HCT116 (cell line): Measurements from ENCODE around the gene TAS1R2. TPM values are rescaled to one million over a fixed set of nuclear protein-coding genes. Genes with fewer than 3 reads are reported as not detected.

Experiments
- ATAC-seq: fragments of 200-7000 bp; cut with Tn5 transposase; 2 replicates; pipeline ENCODE4 v1.9.1; 2020; ENCODE audit warnings: mild to moderate bottlenecking, moderate library complexity
- BruUV-seq: library from RNA; stranded (reverse); fragments of 400-500 nt; replicated peaks from 2 replicates; lab custom pipeline; 2021; lab: Mats Ljungman, UMichigan
- CTCF ChIA-PET: fragments of 300-600 bp; sonication (Branson Sonifier 250); formaldehyde crosslinking; loops from one replicate; lab custom pipeline; 2021; ENCODE audit warnings: antibody characterized with exemption; lab: Charles Lee
- POLR2A ChIA-PET: fragments of 300-600, 350-600 bp; sonication (Branson Sonifier 250); formaldehyde crosslinking; loops from one replicate; lab custom pipeline; 2021; ENCODE audit warnings: antibody characterized with exemption; lab: Charles Lee
- RAD21 ChIA-PET, 2 experiments: fragments of 300-600 bp; sonication (Branson Sonifier 250); formaldehyde crosslinking; loops; one replicate each; lab custom pipeline; 2023; ENCODE audit warnings: low total read pairs in 2 of 2; ENCODE audit not compliant: uncharacterized antibody in 2 of 2, unreplicated experiment in 2 of 2, low non-redundant PET in 1 of 2; lab: Charles Lee
- DNase-seq: peaks from one replicate; pipeline ENCODE4 v3.0.0-alpha.2; 2010; ENCODE audit warnings: low read depth, low spot score
- H2AFZ ChIP-seq: fragments of 200-600 bp; shearing (Covaris generic), sonication (generic); 2 replicates; pipeline ENCODE4 v1.6.1; 2017; ENCODE audit warnings: low read depth, mixed run types, mixed read lengths, antibody characterized with exemption, low read length; ENCODE audit not compliant: poor library complexity, severe bottlenecking
- H3K27ac ChIP-seq: 2 replicates; pipeline ENCODE4 v1.5.1; 2012; ENCODE audit warnings: low read depth, low read length
- H3K27me3 ChIP-seq: fragments of 200-600 bp; sonication (generic); 2 replicates; pipeline ENCODE4 v1.6.1; 2016; ENCODE audit warnings: mixed run types, low read length, mixed read lengths; ENCODE audit not compliant: insufficient read depth
- H3K36me3 ChIP-seq, 2 experiments: fragments of 200-500 bp in 1 of 2; fragments of 200-600 bp in 1 of 2; sonication (Bioruptor generic) in 1 of 2; sonication (generic) in 1 of 2; 2 replicates each; pipeline versions ENCODE4 v1.5.1 to v1.6.1; 2014 to 2016; ENCODE audit warnings: low read length in 2 of 2, inconsistent platforms in 1 of 2, mixed read lengths in 1 of 2, mixed run types in 1 of 2; ENCODE audit not compliant: insufficient read depth in 2 of 2, control insufficient read depth in 1 of 2
- H3K4me1 ChIP-seq, 2 experiments: fragments of 200-600 bp in 1 of 2; sonication (generic) in 1 of 2; 2 replicates each; pipeline versions ENCODE4 v1.5.1 to v1.6.1; 2012 to 2017; ENCODE audit warnings: low read length in 2 of 2, inconsistent platforms in 1 of 2, mild to moderate bottlenecking in 1 of 2, mixed read lengths in 1 of 2, mixed run types in 1 of 2, moderate library complexity in 1 of 2; ENCODE audit not compliant: insufficient read depth in 2 of 2, control insufficient read depth in 1 of 2
- H3K4me2 ChIP-seq: fragments of 200-600 bp; sonication (generic); 2 replicates; pipeline ENCODE4 v1.6.1; 2017; ENCODE audit warnings: mixed run types, low read length, mixed read lengths
- H3K4me3 ChIP-seq, 2 experiments: fragments of 200-600 bp in 1 of 2; sonication (generic) in 1 of 2; replicated peaks in 1 of 2; 2 replicates each; pipeline ENCODE4 v1.5.1; 2011 to 2016; ENCODE audit warnings: low read length in 2 of 2, control low read depth in 1 of 2, low read depth in 1 of 2, mild to moderate bottlenecking in 1 of 2, mixed read lengths in 1 of 2, mixed run types in 1 of 2
- H3K79me2 ChIP-seq: fragments of 200-600 bp; sonication (generic); 2 replicates; pipeline ENCODE4 v1.6.1; 2017; ENCODE audit warnings: mild to moderate bottlenecking, mixed run types, low read length, moderate library complexity, mixed read lengths; ENCODE audit not compliant: insufficient read depth
- H3K9ac ChIP-seq: fragments of 200-600 bp; sonication (generic); 2 replicates; pipeline ENCODE4 v1.6.1; 2016; ENCODE audit warnings: low read length, mixed read lengths
- H3K9me2 ChIP-seq: fragments of 200-600 bp; sonication (generic), shearing (Covaris generic); 2 replicates; pipeline ENCODE4 v1.6.1; 2017; ENCODE audit warnings: mixed run types, mild to moderate bottlenecking, moderate library complexity; ENCODE audit not compliant: insufficient read depth
- H3K9me3 ChIP-seq, 2 experiments: fragments of 200-500 bp in 1 of 2; fragments of 200-600 bp in 1 of 2; sonication (Bioruptor generic) in 1 of 2; sonication (generic) in 1 of 2; 2 replicates each; pipeline ENCODE4 v1.6.1; 2014 to 2017; ENCODE audit warnings: low read length in 2 of 2, mixed read lengths in 2 of 2, inconsistent platforms in 1 of 2, low read depth in 1 of 2, mild to moderate bottlenecking in 1 of 2, mixed run types in 1 of 2, moderate library complexity in 1 of 2; ENCODE audit not compliant: control insufficient read depth in 1 of 2, insufficient read depth in 1 of 2
- H4K20me1 ChIP-seq: fragments of 200-600 bp; sonication (generic), shearing (Covaris generic); 2 replicates; pipeline ENCODE4 v1.6.1; 2017; ENCODE audit warnings: mixed run types, mild to moderate bottlenecking, moderate library complexity; ENCODE audit not compliant: insufficient read depth
- EZH2phosphoT487 ChIP-seq: fragments of 200-600 bp; IDR thresholded peaks from 2 replicates; pipeline ENCODE4 v1.6.1; 2018; ENCODE audit warnings: antibody characterized with exemption, borderline replicate concordance
- JUND ChIP-seq: IDR thresholded peaks from 2 replicates; pipeline ENCODE4 v1.6.1; 2012
- POLR2AphosphoS5 ChIP-seq: IDR thresholded peaks from 2 replicates; pipeline ENCODE4 v1.6.1; 2011; ENCODE audit warnings: mild to moderate bottlenecking, low read depth, low read length, moderate library complexity
- SP1 ChIP-seq: IDR thresholded peaks from 2 replicates; pipeline ENCODE4 v1.6.1; 2012; ENCODE audit warnings: low read depth
- SRF ChIP-seq: IDR thresholded peaks from 2 replicates; pipeline ENCODE4 v1.6.1; 2012; ENCODE audit warnings: low read depth
- ZBTB33 ChIP-seq: IDR thresholded peaks from 2 replicates; pipeline ENCODE4 v1.6.1; 2011; ENCODE audit warnings: mild to moderate bottlenecking, low read length, moderate library complexity; ENCODE audit not compliant: insufficient replicate concordance; ENCODE audit errors: extremely low read depth
- ZNF274 ChIP-seq: fragments of 200-500 bp; sonication (Bioruptor generic); IDR thresholded peaks from 2 replicates; pipeline ENCODE4 v1.6.1; 2014; ENCODE audit warnings: mild to moderate bottlenecking, low read depth, low read length, inconsistent platforms
- intact Hi-C: fragments of 100-400 bp; cut with micrococcal nuclease; formaldehyde crosslinking; loops from 2 replicates; pipeline ENCODE4 v1.10.0; 2022
- total RNA-seq: library from RNA; stranded (reverse); gene quantifications from one replicate; pipeline ENCODE4 v1.2.1, GENCODE V29; 2021; ENCODE audit not compliant: unreplicated experiment
- TF ChIP-seq, protein P1 (sequence below): IDR thresholded peaks from 2 replicates; pipeline ENCODE4 v1.6.1; 2012
- TF ChIP-seq, protein P2 (sequence below): IDR thresholded peaks from 2 replicates; pipeline ENCODE4 v1.6.1; 2012; ENCODE audit warnings: low read depth
- TF ChIP-seq, protein P3 (sequence below), 3 experiments: fragments of 200-600 bp in 1 of 3; sonication (generic) in 1 of 3; IDR thresholded peaks in 2 of 3; conservative IDR thresholded peaks in 1 of 3; 2 replicates each; pipeline ENCODE4 v1.5.1; 2012 to 2017; ENCODE audit warnings: low read depth in 2 of 3, low read length in 2 of 3, antibody characterized with exemption in 1 of 3, borderline replicate concordance in 1 of 3, control low read depth in 1 of 3, mild to moderate bottlenecking in 1 of 3, mixed read lengths in 1 of 3, mixed run types in 1 of 3, moderate library complexity in 1 of 3; ENCODE audit not compliant: insufficient read depth in 1 of 3

The TAS1R2 gene
- total RNA-seq, 1 experiment from 2014 or later, result not detected

DNA sequence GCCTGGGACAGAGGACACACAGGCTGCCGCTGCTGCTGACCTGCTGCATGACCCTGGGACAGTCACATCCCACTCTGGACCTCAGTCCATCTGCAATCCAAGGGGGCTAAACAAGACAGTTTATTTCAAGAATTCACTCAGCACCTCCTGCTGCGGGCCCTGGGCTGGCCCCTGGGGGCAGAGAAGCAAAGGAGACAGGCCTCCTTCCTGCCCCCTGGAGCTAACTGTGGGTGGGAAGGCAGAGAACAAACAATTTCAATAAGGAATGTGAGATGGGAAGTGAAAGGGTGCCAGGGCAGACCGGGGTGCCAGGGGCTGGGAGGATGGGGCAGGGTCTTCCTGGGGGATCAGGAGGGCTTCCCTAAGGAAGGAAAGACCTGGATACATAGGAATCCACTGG, 60.0 kb downstream of the TAS1R2 start:
- DNase-seq, result no peak
- intact Hi-C loops, result no loop called here
- Histone ChIP-seq H4K20me1 (no peaks in the 10 kb centered on the region), H3K9ac (no peak overlapping the region), H3K36me3 (no peaks in the 10 kb centered on the region), H3K79me2 (no peaks in the 10 kb centered on the region), H3K4me3 (no peak overlapping the region), H3K27me3 (no peaks in the 10 kb centered on the region), H3K9me2 (no peaks in the 10 kb centered on the region), H2AFZ (no peak overlapping the region), H3K4me1 (no peaks in the 10 kb centered on the region), H3K27ac (no peak overlapping the region), H3K4me2 (no peak overlapping the region), H3K9me3 (peaks cover 0 to 6% of the 10 kb centered on the region in 2 experiments; a peak in 1 of 4 replicates)
- no peak for TF ChIP-seq SRF
- no peak for TF ChIP-seq POLR2AphosphoS5
- TF ChIP-seq ZNF274, result no peak
- TF ChIP-seq, protein P1, sequence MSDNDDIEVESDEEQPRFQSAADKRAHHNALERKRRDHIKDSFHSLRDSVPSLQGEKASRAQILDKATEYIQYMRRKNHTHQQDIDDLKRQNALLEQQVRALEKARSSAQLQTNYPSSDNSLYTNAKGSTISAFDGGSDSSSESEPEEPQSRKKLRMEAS, result no peak
- no peak for TF ChIP-seq EZH2phosphoT487
- TF ChIP-seq, protein P2, sequence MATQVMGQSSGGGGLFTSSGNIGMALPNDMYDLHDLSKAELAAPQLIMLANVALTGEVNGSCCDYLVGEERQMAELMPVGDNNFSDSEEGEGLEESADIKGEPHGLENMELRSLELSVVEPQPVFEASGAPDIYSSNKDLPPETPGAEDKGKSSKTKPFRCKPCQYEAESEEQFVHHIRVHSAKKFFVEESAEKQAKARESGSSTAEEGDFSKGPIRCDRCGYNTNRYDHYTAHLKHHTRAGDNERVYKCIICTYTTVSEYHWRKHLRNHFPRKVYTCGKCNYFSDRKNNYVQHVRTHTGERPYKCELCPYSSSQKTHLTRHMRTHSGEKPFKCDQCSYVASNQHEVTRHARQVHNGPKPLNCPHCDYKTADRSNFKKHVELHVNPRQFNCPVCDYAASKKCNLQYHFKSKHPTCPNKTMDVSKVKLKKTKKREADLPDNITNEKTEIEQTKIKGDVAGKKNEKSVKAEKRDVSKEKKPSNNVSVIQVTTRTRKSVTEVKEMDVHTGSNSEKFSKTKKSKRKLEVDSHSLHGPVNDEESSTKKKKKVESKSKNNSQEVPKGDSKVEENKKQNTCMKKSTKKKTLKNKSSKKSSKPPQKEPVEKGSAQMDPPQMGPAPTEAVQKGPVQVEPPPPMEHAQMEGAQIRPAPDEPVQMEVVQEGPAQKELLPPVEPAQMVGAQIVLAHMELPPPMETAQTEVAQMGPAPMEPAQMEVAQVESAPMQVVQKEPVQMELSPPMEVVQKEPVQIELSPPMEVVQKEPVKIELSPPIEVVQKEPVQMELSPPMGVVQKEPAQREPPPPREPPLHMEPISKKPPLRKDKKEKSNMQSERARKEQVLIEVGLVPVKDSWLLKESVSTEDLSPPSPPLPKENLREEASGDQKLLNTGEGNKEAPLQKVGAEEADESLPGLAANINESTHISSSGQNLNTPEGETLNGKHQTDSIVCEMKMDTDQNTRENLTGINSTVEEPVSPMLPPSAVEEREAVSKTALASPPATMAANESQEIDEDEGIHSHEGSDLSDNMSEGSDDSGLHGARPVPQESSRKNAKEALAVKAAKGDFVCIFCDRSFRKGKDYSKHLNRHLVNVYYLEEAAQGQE, result no peak
- BruUV-seq, result no TSS peak
- POLR2A ChIA-PET, result no interaction called here
- CTCF ChIA-PET, result no interaction called here
- no peak for ATAC-seq
- RAD21 ChIA-PET, result no interaction called here

DNA sequence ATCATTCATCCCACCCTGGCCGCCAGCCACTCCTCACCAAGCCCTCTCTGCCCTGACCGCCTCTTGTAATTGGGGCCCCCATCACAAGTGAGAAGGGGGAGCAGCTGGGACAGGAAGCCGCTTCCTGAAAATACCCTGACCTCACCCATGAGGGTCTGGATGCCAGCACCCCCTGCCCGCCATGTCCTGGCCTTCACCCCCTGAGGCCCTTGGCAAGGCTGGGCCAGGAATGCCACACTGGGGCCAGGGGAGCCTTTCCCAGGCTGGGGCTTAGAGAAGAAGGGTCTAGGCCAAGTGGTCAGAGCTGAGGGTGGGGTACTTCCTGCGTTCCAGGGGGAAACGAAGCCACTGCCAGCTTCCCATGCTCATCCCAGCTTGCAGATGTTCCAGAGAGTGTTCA, 60.5 kb downstream of the TAS1R2 start:
- Histone ChIP-seq H3K79me2 (no peaks in the 10 kb centered on the region), H3K9me3 (peaks cover 0 to 6% of the 10 kb centered on the region in 2 experiments; a peak in 1 of 4 replicates), H3K4me2 (no peak overlapping the region), H4K20me1 (no peaks in the 10 kb centered on the region), H3K36me3 (no peaks in the 10 kb centered on the region), H3K27ac (no peak overlapping the region), H3K9me2 (no peaks in the 10 kb centered on the region), H3K4me1 (no peaks in the 10 kb centered on the region), H3K4me3 (no peak overlapping the region), H3K27me3 (no peaks in the 10 kb centered on the region), H2AFZ (no peak overlapping the region), H3K9ac (no peak overlapping the region)
- no TSS peak for BruUV-seq
- intact Hi-C loops, result no loop called here
- CTCF ChIA-PET, result no interaction called here
- TF ChIP-seq, protein P3, sequence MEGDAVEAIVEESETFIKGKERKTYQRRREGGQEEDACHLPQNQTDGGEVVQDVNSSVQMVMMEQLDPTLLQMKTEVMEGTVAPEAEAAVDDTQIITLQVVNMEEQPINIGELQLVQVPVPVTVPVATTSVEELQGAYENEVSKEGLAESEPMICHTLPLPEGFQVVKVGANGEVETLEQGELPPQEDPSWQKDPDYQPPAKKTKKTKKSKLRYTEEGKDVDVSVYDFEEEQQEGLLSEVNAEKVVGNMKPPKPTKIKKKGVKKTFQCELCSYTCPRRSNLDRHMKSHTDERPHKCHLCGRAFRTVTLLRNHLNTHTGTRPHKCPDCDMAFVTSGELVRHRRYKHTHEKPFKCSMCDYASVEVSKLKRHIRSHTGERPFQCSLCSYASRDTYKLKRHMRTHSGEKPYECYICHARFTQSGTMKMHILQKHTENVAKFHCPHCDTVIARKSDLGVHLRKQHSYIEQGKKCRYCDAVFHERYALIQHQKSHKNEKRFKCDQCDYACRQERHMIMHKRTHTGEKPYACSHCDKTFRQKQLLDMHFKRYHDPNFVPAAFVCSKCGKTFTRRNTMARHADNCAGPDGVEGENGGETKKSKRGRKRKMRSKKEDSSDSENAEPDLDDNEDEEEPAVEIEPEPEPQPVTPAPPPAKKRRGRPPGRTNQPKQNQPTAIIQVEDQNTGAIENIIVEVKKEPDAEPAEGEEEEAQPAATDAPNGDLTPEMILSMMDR (IDR thresholded peaks at IDR 0.05 in 2 of 3, conservative IDR thresholded peaks at IDR 0.05 in 1 of 3; ENCODE audit: borderline replicate concordance in 1 of 3, insufficient read depth in 1 of 3, low read depth in 2 of 3, low read length in 2 of 3), result no peak
- TF ChIP-seq SP1 (no peak), SRF (no peak), EZH2phosphoT487 (no peak), ZBTB33 (no peak), JUND (no peak)
- TF ChIP-seq, protein P1, result no peak
- RAD21 ChIA-PET, result no interaction called here
- POLR2A ChIA-PET, result no interaction called here
- ATAC-seq (no peak), DNase-seq (no peak)
